WI38 (cell line): ENCODE data around the gene PCLO.

Experiments
- H3K4me3 ChIP-seq: 2 replicates; pipeline ENCODE4 v1.5.1; 2011; ENCODE audit warnings: low read depth, mild to moderate bottlenecking, control low read depth, low read length
- TF ChIP-seq, protein P1 (sequence below): IDR thresholded peaks from 2 replicates; pipeline ENCODE4 v1.5.1; 2012; ENCODE audit warnings: low read depth, mild to moderate bottlenecking, control low read depth, low read length

Gene PCLO

GRCh38 chr7:82841828-82842227 lies 320.9 kb downstream of the PCLO start:
- H3K4me3 ChIP-seq: no peak overlapping the region
- TF ChIP-seq, protein P1, sequence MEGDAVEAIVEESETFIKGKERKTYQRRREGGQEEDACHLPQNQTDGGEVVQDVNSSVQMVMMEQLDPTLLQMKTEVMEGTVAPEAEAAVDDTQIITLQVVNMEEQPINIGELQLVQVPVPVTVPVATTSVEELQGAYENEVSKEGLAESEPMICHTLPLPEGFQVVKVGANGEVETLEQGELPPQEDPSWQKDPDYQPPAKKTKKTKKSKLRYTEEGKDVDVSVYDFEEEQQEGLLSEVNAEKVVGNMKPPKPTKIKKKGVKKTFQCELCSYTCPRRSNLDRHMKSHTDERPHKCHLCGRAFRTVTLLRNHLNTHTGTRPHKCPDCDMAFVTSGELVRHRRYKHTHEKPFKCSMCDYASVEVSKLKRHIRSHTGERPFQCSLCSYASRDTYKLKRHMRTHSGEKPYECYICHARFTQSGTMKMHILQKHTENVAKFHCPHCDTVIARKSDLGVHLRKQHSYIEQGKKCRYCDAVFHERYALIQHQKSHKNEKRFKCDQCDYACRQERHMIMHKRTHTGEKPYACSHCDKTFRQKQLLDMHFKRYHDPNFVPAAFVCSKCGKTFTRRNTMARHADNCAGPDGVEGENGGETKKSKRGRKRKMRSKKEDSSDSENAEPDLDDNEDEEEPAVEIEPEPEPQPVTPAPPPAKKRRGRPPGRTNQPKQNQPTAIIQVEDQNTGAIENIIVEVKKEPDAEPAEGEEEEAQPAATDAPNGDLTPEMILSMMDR: no peak

GRCh38 chr7:82840061-82840460 lies 322.6 kb downstream of the PCLO start:
- H3K4me3 ChIP-seq: no peak overlapping the region
- TF ChIP-seq, protein P1: no peak

DNA sequence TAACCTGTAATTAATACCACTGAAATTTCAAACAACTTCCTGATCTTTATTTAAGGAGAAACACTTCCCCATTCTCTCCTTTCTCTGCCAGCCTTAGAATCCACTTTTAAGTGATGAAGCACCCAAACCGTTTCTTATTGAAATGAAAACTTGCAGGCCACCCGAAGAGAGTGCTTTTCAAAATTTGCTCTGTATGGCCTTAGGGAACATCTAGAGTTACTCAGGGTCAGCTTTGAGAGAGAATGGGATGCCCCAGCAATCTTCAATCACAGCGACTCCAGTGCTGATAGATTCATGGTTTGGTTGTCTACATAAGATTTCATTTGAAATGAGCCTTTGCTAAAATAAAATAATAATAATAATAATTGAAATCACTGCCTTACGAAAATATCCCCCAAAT lies 323.1 kb downstream of the PCLO start:
- no peak overlapping the region for H3K4me3 ChIP-seq
- TF ChIP-seq, protein P1: no peak

DNA sequence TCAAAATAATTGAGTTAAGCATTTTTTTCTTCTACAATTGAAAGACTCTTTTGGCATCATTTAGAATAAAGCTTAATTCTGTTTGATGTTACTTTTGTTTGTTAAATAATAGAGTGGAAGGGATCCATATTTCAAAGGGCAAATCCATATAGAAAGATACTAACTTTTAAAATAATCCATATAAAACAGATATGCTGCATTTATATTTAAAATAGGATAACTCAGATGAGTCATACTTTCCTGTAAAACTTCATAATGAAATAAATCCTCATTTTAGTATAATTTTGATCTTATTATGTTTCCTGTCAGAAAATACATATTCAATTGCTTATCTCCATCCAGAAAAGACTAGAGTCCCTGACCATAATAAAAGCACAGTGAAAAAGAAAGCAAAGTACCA lies 323.6 kb downstream of the PCLO start:
- TF ChIP-seq, protein P1: no peak
- no peak overlapping the region for H3K4me3 ChIP-seq

GRCh38 chr7:82838314-82838713 lies 324.4 kb downstream of the PCLO start:
- TF ChIP-seq, protein P1: no peak
- no peak overlapping the region for H3K4me3 ChIP-seq

GRCh38 chr7:82823073-82823472 lies 339.6 kb downstream of the PCLO start:
- no peak overlapping the region for H3K4me3 ChIP-seq
- TF ChIP-seq, protein P1: no peak

GRCh38 chr7:82821037-82821436 lies 341.6 kb downstream of the PCLO start:
- TF ChIP-seq, protein P1: no peak
- no peak overlapping the region for H3K4me3 ChIP-seq
